NT2/D1 (cell line): ENCODE results near the gene ANKRD39.

ENCODE experiments used
- SUZ12 ChIP-seq: IDR thresholded peaks from 2 replicates; pipeline ENCODE4 v1.6.1; 2011; ENCODE audit not compliant: insufficient read length, insufficient read depth; ENCODE audit errors: extremely low read depth
- YY1 ChIP-seq: IDR thresholded peaks from 2 replicates; pipeline ENCODE4 v1.6.1; 2011; ENCODE audit not compliant: insufficient read length, insufficient read depth
- ZNF274 ChIP-seq: IDR thresholded peaks from 2 replicates; pipeline ENCODE4 v1.6.1; 2011; ENCODE audit warnings: mild to moderate bottlenecking, low read depth, low read length

DNA sequence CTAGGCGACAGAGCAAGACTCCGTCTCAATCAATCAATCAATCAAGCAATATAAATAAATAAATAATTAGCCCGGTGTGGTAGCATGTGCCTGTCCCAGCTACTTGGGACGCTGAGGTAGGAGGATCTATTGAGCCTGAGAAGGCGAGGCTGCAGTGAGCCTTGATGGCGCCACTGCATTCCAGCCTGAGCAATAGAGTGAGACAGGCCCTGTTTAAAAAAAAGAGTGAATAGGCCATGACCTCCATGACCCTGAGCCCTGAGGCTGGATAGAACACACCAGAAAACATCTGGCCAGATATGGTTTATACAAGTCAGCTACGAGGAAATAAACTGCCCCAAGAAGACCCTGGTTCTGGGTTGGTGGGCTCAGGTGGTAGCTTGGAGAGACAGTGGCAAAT, 32.4 kb upstream of the ANKRD39 start:
- no peak for TF ChIP-seq ZNF274
- no peak for TF ChIP-seq SUZ12
- no peak for TF ChIP-seq YY1
